Lung (tissue), 12 donors: ENCODE data around the gene PIP5K1B. TPM values are rescaled to one million over a fixed set of nuclear protein-coding genes. Genes with fewer than 3 reads are reported as not detected.

Experiments used
- ATAC-seq: fragments of 200-7000 bp; cut with Tn5 transposase; one replicate; pipeline ENCODE4 v1.9.1; 2020; ENCODE audit warnings: moderate number of reproducible peaks; ENCODE audit not compliant: insufficient read depth, low FRiP score
- DNase-seq, 3 donors: peaks; one replicate each; pipeline ENCODE4 v3.0.0-alpha.2; 2013 to 2017
- H3K27ac ChIP-seq, 2 donors: one replicate each; pipeline ENCODE4 v1.5.1; 2013; ENCODE audit warnings: mild to moderate bottlenecking in 2 of 2, moderate library complexity in 2 of 2, control low read depth in 1 of 2, inconsistent platforms in 1 of 2, low read depth in 1 of 2, low read length in 1 of 2
- H3K27me3 ChIP-seq, 3 donors: one replicate each; pipeline ENCODE4 v1.5.1; 2013; ENCODE audit warnings: low read length in 2 of 3; ENCODE audit not compliant: control insufficient read depth in 3 of 3, insufficient read depth in 3 of 3
- H3K36me3 ChIP-seq, 4 donors: one replicate each; pipeline ENCODE4 v1.5.1; 2013; ENCODE audit warnings: low read length in 4 of 4, mild to moderate bottlenecking in 1 of 4, moderate library complexity in 1 of 4; ENCODE audit not compliant: control insufficient read depth in 4 of 4, insufficient read depth in 4 of 4
- H3K4me1 ChIP-seq, 5 donors: one replicate each; pipeline ENCODE4 v1.5.1; 2013; ENCODE audit warnings: low read length in 5 of 5, mild to moderate bottlenecking in 2 of 5, moderate library complexity in 1 of 5; ENCODE audit not compliant: control insufficient read depth in 5 of 5, insufficient read depth in 5 of 5
- H3K4me3 ChIP-seq: one replicate; pipeline ENCODE4 v1.5.1; 2013; ENCODE audit warnings: mild to moderate bottlenecking, control low read depth, moderate library complexity
- H3K9ac ChIP-seq, 2 donors: one replicate each; pipeline ENCODE4 v1.5.1; 2013; ENCODE audit warnings: low read length in 2 of 2, control low read depth in 1 of 2; ENCODE audit not compliant: insufficient read depth in 1 of 2
- H3K9me3 ChIP-seq, 4 donors: one replicate each; pipeline ENCODE4 v1.5.1; 2013; ENCODE audit warnings: low read length in 3 of 4, mild to moderate bottlenecking in 1 of 4, moderate library complexity in 1 of 4; ENCODE audit not compliant: control insufficient read depth in 4 of 4, insufficient read depth in 3 of 4
- CTCF ChIP-seq: IDR thresholded peaks from 2 replicates; pipeline ENCODE4 v1.5.1; 2012; ENCODE audit warnings: mild to moderate bottlenecking; ENCODE audit errors: control extremely low read depth, extremely low read depth
- WGBS, 2 donors: extraction: QIAGEN DNeasy Blood & Tissue Kit; methylation state at CpG; one replicate each; pipeline ENCODE4 v1.1.7; 2013; 5-methylcytosine and 5-hydroxymethylcytosine counted together
- polyA plus RNA-seq, 2 donors: library from polyadenylated mRNA; stranded (reverse); fragments of 200-250 nt; gene quantifications; one replicate each; pipeline ENCODE4 v1.2.1, GENCODE V29; 2013
- total RNA-seq, 2 donors: library from RNA; depleted of rRNA in 1 of 2; stranded (reverse); fragments of >200 nt in 1 of 2; gene quantifications; one replicate each; pipeline ENCODE4 v1.2.1, GENCODE V29; 2014 to 2021
- donor health status: control.
- donor health status: control.
- donor health status: Bipolar disorder and iron deficiency.
- donor health status: healthy.
- donor health status: DM: yes; HTN: yes; CAD: no.

PIP5K1B gene
- total and polyA plus RNA-seq, 4 donors, result 6.6 to 28.2 (median 15.6) TPM

GRCh38 chr9:68711281-68711680 is 6.2 kb downstream of the PIP5K1B start:
- Histone ChIP-seq H3K27ac (no peak overlapping the region), H3K9me3 (peaks cover 0 to 2% (median 0%) of the 10 kb centered on the region in 4 donors), H3K4me3 (no peak overlapping the region), H3K4me1 (peaks cover 0 to 10% (median 2%) of the 10 kb centered on the region in 5 donors), H3K36me3 (no peaks in the 10 kb centered on the region), H3K27me3 (peaks cover 0 to 38% (median 17%) of the 10 kb centered on the region in 3 donors), H3K9ac (no peak overlapping the region)
- no peak for ATAC-seq
- DNase-seq, result no peak
- WGBS, 2 donors, result 62 to 78% methylated on average over 2 of the region's 2 CpGs
- no peak for TF ChIP-seq CTCF

GRCh38 chr9:68711932-68712331 is 6.9 kb downstream of the PIP5K1B start:
- no peak overlapping the region for H3K4me3 ChIP-seq
- TF ChIP-seq CTCF, result no peak
- ATAC-seq, result no peak
- peaks cover 0 to 10% (median 0%) of the 10 kb centered on the region in 5 donors for H3K4me1 ChIP-seq
- DNase-seq, result no peak
- H3K9me3 ChIP-seq, result peaks cover 0 to 2% (median 0%) of the 10 kb centered on the region in 4 donors
- H3K36me3 ChIP-seq, result no peaks in the 10 kb centered on the region
- H3K27me3 ChIP-seq, result peaks cover 0 to 31% (median 11%) of the 10 kb centered on the region in 3 donors
- 92 to 98% methylated on average over 5 of the region's 5 CpGs for WGBS, 2 donors
- H3K9ac ChIP-seq, result no peak overlapping the region
- H3K27ac ChIP-seq, result no peak overlapping the region

GRCh38 chr9:68714416-68715180 is 9.6 kb downstream of the PIP5K1B start:
- H3K36me3 ChIP-seq, result no peaks in the 10 kb centered on the region
- DNase-seq (no peak), ATAC-seq (peak; percentile 49)
- no peak overlapping the region for H3K4me3 ChIP-seq
- TF ChIP-seq CTCF, result no peak
- peaks cover 0 to 9% (median 0%) of the 10 kb centered on the region in 3 donors for H3K27me3 ChIP-seq
- H3K9me3 ChIP-seq, result no peaks in the 10 kb centered on the region
- H3K4me1 ChIP-seq, result peaks cover 0 to 14% (median 0%) of the 10 kb centered on the region in 5 donors
- 71 to 73% methylated on average over 4 of the region's 4 CpGs for WGBS, 2 donors
- H3K9ac ChIP-seq, result no peak overlapping the region
- peak overlapping the region; percentile 49 to 59 for H3K27ac ChIP-seq
